A549 (cell line): ENCODE results near the gene ORAI1. TPM values are rescaled to one million over a fixed set of nuclear protein-coding genes. Genes with fewer than 3 reads are reported as not detected.

Source experiments
- ATAC-seq, 2 experiments: fragments of 200-7000 bp in 1 of 2; fragments of >200 bp in 1 of 2; cut with Nextera tagmentation in 1 of 2; cut with Tn5 transposase in 1 of 2; 3 replicates each; pipeline versions ENCODE4 v1.8.0 to v1.9.1; 2018 to 2020; ENCODE audit warnings: mild to moderate bottlenecking in 1 of 2, moderate library complexity in 1 of 2
- CTCF ChIA-PET: fragments of 300-600 bp; sonication (Branson Sonifier 250); formaldehyde crosslinking; extraction: SDS; loops from one replicate; lab custom pipeline; 2021; ENCODE audit warnings: antibody characterized with exemption, inconsistent platforms; lab: Yijun Ruan, JAX
- POLR2A ChIA-PET: fragments of 350-600 bp; formaldehyde crosslinking; extraction: SDS; loops from one replicate; lab custom pipeline; 2021; ENCODE audit warnings: antibody characterized with exemption, inconsistent platforms; lab: Yijun Ruan, JAX
- DNase-seq, 2 experiments: peaks; one replicate each; pipeline versions ENCODE4 v3.0.0 to v3.0.0-alpha.2; 2011 to 2016; ENCODE audit warnings: low read depth in 1 of 2, low spot score in 1 of 2
- FAIRE-seq: peaks from 2 replicates; lab custom pipeline; 2011; peaks lifted over from hg19 to GRCh38; lab: Jason Lieb, UNC
- H3K27ac ChIP-seq, 2 experiments: fragments of >200 bp; sonication (Bioruptor Twin); formaldehyde crosslinking; 3 replicates each; pipeline ENCODE4 v1.5.1; 2016 to 2017
- H3K4me1 ChIP-seq: fragments of >200 bp; sonication (Bioruptor Twin); formaldehyde crosslinking; 3 replicates; pipeline ENCODE4 v1.6.1; 2016
- H3K4me2 ChIP-seq: fragments of >200 bp; sonication (Bioruptor Twin); formaldehyde crosslinking; 3 replicates; pipeline ENCODE4 v1.6.1; 2016
- H3K4me3 ChIP-seq: fragments of >200 bp; sonication (Bioruptor Twin); formaldehyde crosslinking; 3 replicates; pipeline ENCODE4 v1.5.1; 2016
- H3K9me3 ChIP-seq: fragments of >200 bp; sonication (Bioruptor Twin); formaldehyde crosslinking; 3 replicates; pipeline ENCODE4 v1.6.1; 2016
- CBX2 ChIP-seq: fragments of 200-600 bp; sonication (generic); IDR thresholded peaks from 2 replicates; pipeline ENCODE4 v1.6.1; 2016; ENCODE audit warnings: low read depth, mild to moderate bottlenecking, borderline replicate concordance
- CEBPB ChIP-seq, 2 experiments: fragments of >200 bp in 1 of 2; sonication (Bioruptor Twin) in 1 of 2; formaldehyde crosslinking in 1 of 2; IDR thresholded peaks; 2 replicates each; pipeline ENCODE4 v1.6.1; 2012 to 2016
- CHD4 ChIP-seq: fragments of 200-600 bp; sonication (generic); IDR thresholded peaks from 2 replicates; pipeline ENCODE4 v1.6.1; 2016; ENCODE audit warnings: antibody characterized with exemption, mild to moderate bottlenecking, borderline replicate concordance
- EHF ChIP-seq: fragments of 250-450 bp; sonication (Bioruptor Pico); IDR thresholded peaks from 2 replicates; pipeline ENCODE4 v1.5.0; 2020; ENCODE audit warnings: mild to moderate bottlenecking
- EHMT2 ChIP-seq: fragments of 200-600 bp; sonication (generic); IDR thresholded peaks from 2 replicates; pipeline ENCODE4 v1.6.1; 2016; ENCODE audit warnings: antibody characterized with exemption, low read depth, mild to moderate bottlenecking, moderate library complexity
- EP300 ChIP-seq, 2 experiments: fragments of >200 bp; sonication (Bioruptor Twin); formaldehyde crosslinking; IDR thresholded peaks; 2 replicates in 1 of 2; 3 replicates in 1 of 2; pipeline ENCODE4 v1.6.1; 2016 to 2017
- FOSB ChIP-seq: fragments of 250-450 bp; sonication (Bioruptor Pico); IDR thresholded peaks from 2 replicates; pipeline ENCODE4 v1.5.0; 2020; ENCODE audit warnings: mild to moderate bottlenecking, moderate library complexity
- FOXS1 ChIP-seq: fragments of 250-450 bp; sonication (Bioruptor Pico); IDR thresholded peaks from 2 replicates; pipeline ENCODE4 v1.5.0; 2020; ENCODE audit warnings: mild to moderate bottlenecking, moderate library complexity
- GATA3 ChIP-seq: IDR thresholded peaks from 2 replicates; pipeline ENCODE4 v1.6.1; 2012; ENCODE audit warnings: borderline replicate concordance
- HEYL ChIP-seq: fragments of 250-450 bp; sonication (Bioruptor Pico); IDR thresholded peaks from 2 replicates; pipeline ENCODE4 v1.8.0; 2021; ENCODE audit warnings: mild to moderate bottlenecking, moderate library complexity
- HOXA7 ChIP-seq: fragments of 250-450 bp; sonication (Bioruptor Pico); IDR thresholded peaks from 2 replicates; pipeline ENCODE4 v1.5.0; 2020; ENCODE audit warnings: mild to moderate bottlenecking, moderate library complexity
- HOXB13 ChIP-seq: fragments of 250-450 bp; sonication (Bioruptor Pico); IDR thresholded peaks from 2 replicates; pipeline ENCODE4 v1.5.0; 2020; ENCODE audit warnings: low read depth, mild to moderate bottlenecking, moderate library complexity
- KDM1A ChIP-seq: fragments of 200-600 bp; sonication (generic); IDR thresholded peaks from 2 replicates; pipeline ENCODE4 v1.6.1; 2016; ENCODE audit warnings: low read depth, mild to moderate bottlenecking
- KDM5A ChIP-seq: fragments of 200-600 bp; sonication (generic); IDR thresholded peaks from 2 replicates; pipeline ENCODE4 v1.6.1; 2016; ENCODE audit warnings: antibody characterized with exemption, mild to moderate bottlenecking
- MAFK ChIP-seq: fragments of 450-650 bp; IDR thresholded peaks from 2 replicates; pipeline ENCODE4 v1.6.1; 2014; ENCODE audit not compliant: partially characterized antibody
- MAZ ChIP-seq: fragments of 150-350 bp; IDR thresholded peaks from 2 replicates; pipeline ENCODE4 v1.6.1; 2014; ENCODE audit warnings: antibody characterized with exemption, low read depth, low read length, borderline replicate concordance
- NFE2L2 ChIP-seq: fragments of 150-350 bp; conservative IDR thresholded peaks from 2 replicates; pipeline ENCODE4 v1.6.1; 2014; ENCODE audit warnings: low read length
- POLR2AphosphoS2 ChIP-seq: conservative IDR thresholded peaks from 2 replicates; pipeline ENCODE4 v1.6.1; 2012; ENCODE audit warnings: low read length, improper control_type of control experiment, inconsistent platforms
- RAD21 ChIP-seq, 2 experiments: fragments of >200 bp in 1 of 2; sonication (Bioruptor Twin) in 1 of 2; formaldehyde crosslinking in 1 of 2; IDR thresholded peaks in 1 of 2; conservative IDR thresholded peaks in 1 of 2; 2 replicates in 1 of 2; 3 replicates in 1 of 2; pipeline ENCODE4 v1.6.1; 2012 to 2018; ENCODE audit warnings: inconsistent platforms in 1 of 2
- RARB ChIP-seq: fragments of 250-450 bp; sonication (Bioruptor Pico); IDR thresholded peaks from 2 replicates; pipeline ENCODE4 v1.8.0; 2021; ENCODE audit warnings: mild to moderate bottlenecking, moderate library complexity
- RCOR1 ChIP-seq: fragments of 150-350 bp; IDR thresholded peaks from 2 replicates; pipeline ENCODE4 v1.6.1; 2014; ENCODE audit warnings: antibody characterized with exemption, low read length, low read depth
- SMC3 ChIP-seq: fragments of >200 bp; sonication (Bioruptor Twin); formaldehyde crosslinking; IDR thresholded peaks from 3 replicates; pipeline ENCODE4 v1.6.1; 2018; ENCODE audit warnings: inconsistent platforms
- ZSCAN20 ChIP-seq: fragments of 250-450 bp; sonication (Bioruptor Pico); IDR thresholded peaks from 2 replicates; pipeline ENCODE4 v1.8.0; 2022; ENCODE audit warnings: mild to moderate bottlenecking, moderate library complexity
- WGBS: methylation state at CpG from one replicate; pipeline ENCODE4 v1.1.6; 2017; ENCODE audit errors: missing lambda C conversion rate; 5-methylcytosine and 5-hydroxymethylcytosine counted together
- polyA plus RNA-seq, 4 experiments: library from polyadenylated mRNA; depleted of rRNA in 3 of 4; stranded (reverse); fragments of >200 nt; fragmentation: RNase III in 1 of 4; extraction: RNeasy Plus Mini Kit Qiagen cat#74134 plus additional on column Dnase treatment in 1 of 4; gene quantifications; 2 replicates in 3 of 4; 3 replicates in 1 of 4; pipeline ENCODE4 v1.2.3, GENCODE V29; 2011 to 2017
- TF ChIP-seq, protein P1 (sequence below): fragments of 450-650 bp; IDR thresholded peaks from 2 replicates; pipeline ENCODE4 v1.6.1; 2014; ENCODE audit warnings: antibody characterized with exemption
- TF ChIP-seq, protein P2 (sequence below): fragments of >200 bp; sonication (Bioruptor Twin); formaldehyde crosslinking; IDR thresholded peaks from 3 replicates; pipeline ENCODE4 v1.6.1; 2016
- TF ChIP-seq, protein P3 (sequence below): IDR thresholded peaks from 2 replicates; pipeline ENCODE4 v1.6.1; 2012
- TF ChIP-seq, protein P4 (sequence below): fragments of 250-450 bp; sonication (Bioruptor Pico); IDR thresholded peaks from 2 replicates; pipeline ENCODE4 v1.5.0; 2021; ENCODE audit warnings: mild to moderate bottlenecking, moderate library complexity, borderline replicate concordance

Gene ORAI1
- polyA plus RNA-seq, 2 of the 4 experiments (the other 2 are of a cell fraction), result 18.7 to 22.1 TPM

DNA sequence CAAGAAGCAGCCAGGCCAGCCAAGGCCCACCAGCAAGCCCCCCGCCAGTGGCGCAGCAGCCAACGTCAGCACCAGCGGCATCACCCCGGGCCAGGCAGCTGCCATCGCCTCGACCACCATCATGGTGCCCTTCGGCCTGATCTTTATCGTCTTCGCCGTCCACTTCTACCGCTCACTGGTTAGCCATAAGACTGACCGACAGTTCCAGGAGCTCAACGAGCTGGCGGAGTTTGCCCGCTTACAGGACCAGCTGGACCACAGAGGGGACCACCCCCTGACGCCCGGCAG, 15.0 kb downstream of the ORAI1 start:
- ChIA-PET POLR2A (interaction anchor here (1.2 kb wide), 1 partner anchor 15 kb away, joined by 3 read pairs; the partner anchor contains the start of gene ORAI1), CTCF (interaction anchor here (0.6 to 5.3 kb wide), 7 partner anchors 10 to 814 kb away, joined by 3 to 23 read pairs (median 4); partner anchors contain the start of gene ORAI1)
- 94% methylated on average over 18 of the region's 18 CpGs for WGBS
- DNase-seq, result no peak
- ATAC-seq, result peak; percentile 16 to 46; a peak in 2 of 6 replicates
- Histone ChIP-seq H3K4me2 (no peak overlapping the region), H3K27ac (no peak overlapping the region), H3K4me1 (no peaks in the 10 kb centered on the region), H3K4me3 (no peak overlapping the region), H3K9me3 (no peaks in the 10 kb centered on the region)
- TF ChIP-seq SMC3 (no peak), CHD4 (no peak), CEBPB (IDR thresholded peaks at IDR 0.05) (no peak), POLR2AphosphoS2 (no peak), GATA3 (no peak), CBX2 (no peak), EHMT2 (no peak), MAFK (no peak), EHF (CRISPR knock-in tag) (no peak), KDM5A (no peak), RCOR1 (no peak), HOXB13 (no peak), FOSB (CRISPR knock-in tag) (no peak), FOXS1 (CRISPR knock-in tag) (no peak)
- TF ChIP-seq, protein P1, sequence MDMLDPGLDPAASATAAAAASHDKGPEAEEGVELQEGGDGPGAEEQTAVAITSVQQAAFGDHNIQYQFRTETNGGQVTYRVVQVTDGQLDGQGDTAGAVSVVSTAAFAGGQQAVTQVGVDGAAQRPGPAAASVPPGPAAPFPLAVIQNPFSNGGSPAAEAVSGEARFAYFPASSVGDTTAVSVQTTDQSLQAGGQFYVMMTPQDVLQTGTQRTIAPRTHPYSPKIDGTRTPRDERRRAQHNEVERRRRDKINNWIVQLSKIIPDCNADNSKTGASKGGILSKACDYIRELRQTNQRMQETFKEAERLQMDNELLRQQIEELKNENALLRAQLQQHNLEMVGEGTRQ, result no peak
- TF ChIP-seq, protein P2, sequence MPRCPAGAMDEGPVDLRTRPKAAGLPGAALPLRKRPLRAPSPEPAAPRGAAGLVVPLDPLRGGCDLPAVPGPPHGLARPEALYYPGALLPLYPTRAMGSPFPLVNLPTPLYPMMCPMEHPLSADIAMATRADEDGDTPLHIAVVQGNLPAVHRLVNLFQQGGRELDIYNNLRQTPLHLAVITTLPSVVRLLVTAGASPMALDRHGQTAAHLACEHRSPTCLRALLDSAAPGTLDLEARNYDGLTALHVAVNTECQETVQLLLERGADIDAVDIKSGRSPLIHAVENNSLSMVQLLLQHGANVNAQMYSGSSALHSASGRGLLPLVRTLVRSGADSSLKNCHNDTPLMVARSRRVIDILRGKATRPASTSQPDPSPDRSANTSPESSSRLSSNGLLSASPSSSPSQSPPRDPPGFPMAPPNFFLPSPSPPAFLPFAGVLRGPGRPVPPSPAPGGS, result no peak
- TF ChIP-seq, protein P3, sequence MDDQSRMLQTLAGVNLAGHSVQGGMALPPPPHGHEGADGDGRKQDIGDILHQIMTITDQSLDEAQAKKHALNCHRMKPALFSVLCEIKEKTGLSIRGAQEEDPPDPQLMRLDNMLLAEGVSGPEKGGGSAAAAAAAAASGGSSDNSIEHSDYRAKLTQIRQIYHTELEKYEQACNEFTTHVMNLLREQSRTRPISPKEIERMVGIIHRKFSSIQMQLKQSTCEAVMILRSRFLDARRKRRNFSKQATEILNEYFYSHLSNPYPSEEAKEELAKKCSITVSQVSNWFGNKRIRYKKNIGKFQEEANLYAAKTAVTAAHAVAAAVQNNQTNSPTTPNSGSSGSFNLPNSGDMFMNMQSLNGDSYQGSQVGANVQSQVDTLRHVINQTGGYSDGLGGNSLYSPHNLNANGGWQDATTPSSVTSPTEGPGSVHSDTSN, result no peak
- no peak for FAIRE-seq

DNA sequence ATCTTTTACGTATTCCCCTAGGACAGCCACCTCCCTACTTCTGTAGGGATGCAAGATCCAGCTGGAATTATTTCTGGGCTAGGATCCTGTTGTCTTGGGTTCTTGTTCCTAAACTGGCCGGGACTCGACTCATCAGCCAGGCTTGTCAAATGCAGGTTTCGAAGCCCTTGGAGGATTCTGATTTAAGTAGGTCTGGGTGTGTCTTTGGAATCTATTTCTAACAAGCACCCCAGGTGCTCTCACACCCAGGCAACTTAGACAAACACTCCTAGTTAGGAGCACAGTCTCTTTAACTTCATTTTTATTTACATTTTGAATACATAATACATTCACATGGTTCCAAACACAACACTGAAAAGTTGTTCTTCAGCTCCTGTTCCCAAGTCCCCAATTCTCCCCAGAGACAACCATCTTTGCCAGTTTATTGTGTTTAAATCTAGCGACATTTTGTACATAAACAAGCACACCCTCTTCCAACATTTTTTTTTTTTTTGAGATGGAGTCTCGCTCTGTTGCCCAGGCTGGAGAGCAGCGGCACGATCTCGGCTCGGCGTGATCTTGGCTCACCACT, 22.2 kb downstream of the ORAI1 start:
- no peak overlapping the region for H3K4me3 ChIP-seq
- WGBS, result 90% methylated on average over 11 of the region's 11 CpGs
- no peak for DNase-seq
- ATAC-seq, result no peak
- no peak for FAIRE-seq
- TF ChIP-seq CBX2, result no peak
- TF ChIP-seq EP300 (IDR thresholded peaks at IDR 0.05), result no peak
- no peak for TF ChIP-seq KDM1A
- TF ChIP-seq RAD21 (conservative IDR thresholded peaks at IDR 0.05 in 1 of 2, IDR thresholded peaks at IDR 0.05 in 1 of 2), result no peak
- no peak overlapping the region for H3K4me2 ChIP-seq
- no peak overlapping the region for H3K27ac ChIP-seq
- CTCF ChIA-PET, result interaction anchor here (0.9 to 1.4 kb wide), 5 partner anchors 20 to 146 kb away, joined by 3 to 5 read pairs (median 3); partner anchors contain the start of genes MORN3, ORAI1 and RHOF
- POLR2A ChIA-PET, result no interaction called here
- H3K9me3 ChIP-seq, result no peaks in the 10 kb centered on the region
- H3K4me1 ChIP-seq, result no peaks in the 10 kb centered on the region

DNA sequence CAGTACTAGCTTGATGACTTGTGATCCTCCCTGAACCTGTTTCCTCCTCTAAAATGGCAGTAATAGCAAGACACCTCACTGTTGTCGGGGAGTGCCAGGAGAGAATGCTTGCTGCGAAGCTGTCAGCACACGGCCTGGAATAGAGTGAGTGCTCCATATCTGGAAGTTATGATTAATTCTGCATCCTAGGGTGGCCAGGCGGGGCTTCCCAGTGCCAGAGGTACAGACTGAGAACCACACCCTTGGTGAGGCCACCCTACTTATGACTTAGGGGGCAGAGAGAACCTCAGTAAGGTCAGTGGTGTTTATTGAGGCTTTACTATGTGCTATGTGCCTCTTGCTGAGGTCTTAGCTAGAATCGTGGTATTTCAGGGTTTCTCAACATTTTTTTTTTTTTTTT, 23.0 kb downstream of the ORAI1 start:
- no peak for DNase-seq
- 86% methylated on average over 5 of the region's 5 CpGs for WGBS
- Histone ChIP-seq H3K27ac (no peak overlapping the region), H3K9me3 (no peaks in the 10 kb centered on the region), H3K4me1 (no peaks in the 10 kb centered on the region), H3K4me3 (no peak overlapping the region)
- FAIRE-seq, result no peak
- no peak for TF ChIP-seq HEYL (CRISPR knock-in tag)
- TF ChIP-seq, protein P4, sequence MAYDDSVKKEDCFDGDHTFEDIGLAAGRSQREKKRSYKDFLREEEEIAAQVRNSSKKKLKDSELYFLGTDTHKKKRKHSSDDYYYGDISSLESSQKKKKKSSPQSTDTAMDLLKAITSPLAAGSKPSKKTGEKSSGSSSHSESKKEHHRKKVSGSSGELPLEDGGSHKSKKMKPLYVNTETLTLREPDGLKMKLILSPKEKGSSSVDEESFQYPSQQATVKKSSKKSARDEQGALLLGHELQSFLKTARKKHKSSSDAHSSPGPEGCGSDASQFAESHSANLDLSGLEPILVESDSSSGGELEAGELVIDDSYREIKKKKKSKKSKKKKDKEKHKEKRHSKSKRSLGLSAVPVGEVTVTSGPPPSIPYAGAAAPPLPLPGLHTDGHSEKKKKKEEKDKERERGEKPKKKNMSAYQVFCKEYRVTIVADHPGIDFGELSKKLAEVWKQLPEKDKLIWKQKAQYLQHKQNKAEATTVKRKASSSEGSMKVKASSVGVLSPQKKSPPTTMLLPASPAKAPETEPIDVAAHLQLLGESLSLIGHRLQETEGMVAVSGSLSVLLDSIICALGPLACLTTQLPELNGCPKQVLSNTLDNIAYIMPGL (CRISPR knock-in tag), result no peak
- no peak for TF ChIP-seq HOXA7 (CRISPR knock-in tag)
- TF ChIP-seq EHMT2, result no peak
- TF ChIP-seq RARB, result no peak
- TF ChIP-seq MAZ, result no peak
- no peak for TF ChIP-seq ZSCAN20 (CRISPR knock-in tag)
- no peak for TF ChIP-seq NFE2L2
- TF ChIP-seq, all 56 proteins: peak for 0
- CTCF ChIA-PET, result interaction anchor here (0.8 to 1.7 kb wide), 4 partner anchors 11 to 145 kb away, joined by 3 to 8 read pairs (median 4); partner anchors contain the start of gene RHOF
- POLR2A ChIA-PET, result no interaction called here
- ATAC-seq, result peak in 1 of 2 experiments; percentile 40; a peak in 1 of 6 replicates
- H3K4me2 ChIP-seq, result no peak overlapping the region
